HG03135 (cell line): Measurements from ENCODE around the gene WRNIP1.
A peak's percentile ranks its signal among the peaks of the same experiment; 100 is the strongest.
"Not testable (repeated sequence)": the region's sequence is repeated elsewhere in the genome, so short reads cannot be mapped to it uniquely, and the experiment has no call there.

Source experiments
- ATAC-seq: cut with Tn5 transposase; IDR thresholded peaks from one replicate; pipeline ENCODE4 v1.9.1; 2021; ENCODE audit warnings: mild to moderate bottlenecking, moderate library complexity; ENCODE audit not compliant: unreplicated experiment

Gene WRNIP1

GRCh38 chr6:2782825-2783187 is 17.6 kb downstream of the WRNIP1 start:
- no peak for ATAC-seq

GRCh38 chr6:2783188-2783963 is 18.2 kb downstream of the WRNIP1 start:
- no peak for ATAC-seq

- ATAC-seq: no peak
Observed at GRCh38 chr6:2784061-2784460, 18.9 kb downstream of the WRNIP1 start.

- ATAC-seq: no peak
Observed at GRCh38 chr6:2784930-2785329, 19.7 kb downstream of the WRNIP1 start.

- no peak for ATAC-seq
Observed at GRCh38 chr6:2786269-2786668, 21.1 kb downstream of the WRNIP1 start.

- peak; percentile 82 for ATAC-seq
Observed at GRCh38 chr6:2790588-2791449, 25.6 kb downstream of the WRNIP1 start.

GRCh38 chr6:2791450-2791974 is 26.3 kb downstream of the WRNIP1 start:
- no peak for ATAC-seq

- ATAC-seq: no peak
Observed at GRCh38 chr6:2792330-2793110, 27.3 kb downstream of the WRNIP1 start.

- no peak for ATAC-seq
Observed at GRCh38 chr6:2793534-2794151, 28.4 kb downstream of the WRNIP1 start.

- no peak for ATAC-seq
Observed at GRCh38 chr6:2794171-2794730, 29.1 kb downstream of the WRNIP1 start.

GRCh38 chr6:2795162-2795561 is 30.0 kb downstream of the WRNIP1 start:
- ATAC-seq: no peak

GRCh38 chr6:2795956-2796355 is 30.8 kb downstream of the WRNIP1 start:
- ATAC-seq: no peak

GRCh38 chr6:2796861-2797260 is 31.7 kb downstream of the WRNIP1 start:
- no peak for ATAC-seq

- ATAC-seq: no peak
Observed at GRCh38 chr6:2797564-2798031, 32.4 kb downstream of the WRNIP1 start.

- ATAC-seq: no peak
Observed at GRCh38 chr6:2798586-2799134, 33.5 kb downstream of the WRNIP1 start.

- no peak for ATAC-seq
Observed at GRCh38 chr6:2799936-2800527, 34.8 kb downstream of the WRNIP1 start.

- no peak for ATAC-seq
Observed at GRCh38 chr6:2800552-2801316, 35.5 kb downstream of the WRNIP1 start.

GRCh38 chr6:2801687-2802086 is 36.5 kb downstream of the WRNIP1 start:
- not testable (repeated sequence) for ATAC-seq
